Left ventricle myocardium inferior (tissue), 1 donor: ENCODE measurements around the gene SMYD3. TPM values are rescaled to one million over a fixed set of nuclear protein-coding genes. Genes with fewer than 3 reads are reported as not detected.
A peak's percentile ranks its signal among the peaks of the same experiment; 100 is the strongest.

Experiments used
- DNase-seq: peaks from one replicate; pipeline ENCODE4 v3.0.0-alpha.2; 2020
- H3K27ac ChIP-seq: fragments of 200-600 bp; replicated peaks from 2 replicates; pipeline ENCODE4 v1.8.0; 2021
- H3K27me3 ChIP-seq: fragments of 200-600 bp; 2 replicates; pipeline ENCODE4 v1.8.0; 2021; ENCODE audit warnings: low read depth
- H3K36me3 ChIP-seq: fragments of 200-600 bp; 2 replicates; pipeline ENCODE4 v1.8.0; 2021
- H3K4me1 ChIP-seq: fragments of 200-600 bp; 2 replicates; pipeline ENCODE4 v1.8.0; 2021
- H3K4me3 ChIP-seq: fragments of 200-600 bp; 2 replicates; pipeline ENCODE4 v1.8.0; 2021; ENCODE audit warnings: mild to moderate bottlenecking, moderate library complexity
- H3K9me3 ChIP-seq: fragments of 200-600 bp; replicated peaks from 2 replicates; pipeline ENCODE4 v1.8.0; 2021
- CTCF ChIP-seq: fragments of 200-600 bp; IDR thresholded peaks from 2 replicates; pipeline ENCODE4 v1.8.0; 2021; ENCODE audit warnings: antibody characterized with exemption, mild to moderate bottlenecking, borderline replicate concordance
- intact Hi-C: fragments of 100-400 bp; cut with micrococcal nuclease; formaldehyde crosslinking; loops from one replicate; pipeline ENCODE4 v1.11.0; 2022
- total RNA-seq: library from RNA; stranded (reverse); fragmentation: NEBNext Ultra II Directional; extraction: Animal tissue kit (Norgen Biotek cat#: 25700); gene quantifications from one replicate; pipeline ENCODE4 v1.2.1, GENCODE V29; 2021
- donor health status: DM: no; HTN: yes; CAD: no; lungs with severe emphysema.

SMYD3 gene
- total RNA-seq, 1 donor from 2014 or later: 9.9 TPM

DNA sequence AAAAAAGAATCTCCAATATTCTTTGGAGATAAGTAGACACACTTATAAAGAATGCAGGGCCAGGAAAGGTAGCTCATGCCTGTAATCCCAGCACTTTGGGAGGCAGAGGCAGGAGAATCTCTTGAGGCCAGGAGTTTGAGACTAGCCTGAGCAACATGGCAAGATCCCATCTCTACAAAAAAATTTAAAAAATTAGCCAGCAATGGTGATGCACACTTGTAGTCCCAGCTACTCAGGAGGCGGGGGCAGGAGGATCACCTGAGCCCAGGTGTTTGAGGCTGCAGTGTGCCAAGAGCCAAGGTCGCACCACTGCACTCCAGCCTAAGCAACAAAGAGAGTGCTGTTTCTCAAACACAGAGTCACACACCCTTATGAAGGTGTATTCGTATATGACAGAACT, 385.0 kb downstream of the SMYD3 start:
- intact Hi-C loops: no loop called here
- Histone ChIP-seq H3K4me1 (no peaks in the 10 kb centered on the region), H3K27ac (no peak overlapping the region), H3K9me3 (no peaks in the 10 kb centered on the region), H3K36me3 (no peaks in the 10 kb centered on the region), H3K4me3 (no peak overlapping the region), H3K27me3 (no peaks in the 10 kb centered on the region)
- no peak for TF ChIP-seq CTCF
- no peak for DNase-seq

DNA sequence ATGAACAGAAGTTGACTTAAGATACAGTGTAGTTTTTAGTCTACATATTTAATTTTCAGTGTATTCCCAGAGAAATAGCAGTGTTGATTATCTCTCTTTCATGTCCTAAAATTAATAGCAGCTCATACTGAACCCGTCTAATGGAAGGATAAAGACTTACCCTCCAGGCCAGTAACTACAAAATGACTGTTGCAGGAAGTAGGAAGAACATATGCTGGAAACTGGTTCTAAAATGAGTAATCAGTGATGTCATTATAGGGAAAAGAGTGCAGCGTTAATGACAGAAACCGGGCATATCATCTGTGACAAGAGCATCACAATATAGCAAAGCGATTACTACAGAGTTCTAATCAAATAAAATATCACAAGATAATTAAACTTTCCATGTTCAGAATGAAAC, 385.5 kb downstream of the SMYD3 start:
- Histone ChIP-seq H3K27me3 (no peaks in the 10 kb centered on the region), H3K9me3 (no peaks in the 10 kb centered on the region), H3K36me3 (no peaks in the 10 kb centered on the region), H3K27ac (no peak overlapping the region), H3K4me1 (no peaks in the 10 kb centered on the region), H3K4me3 (no peak overlapping the region)
- no peak for TF ChIP-seq CTCF
- DNase-seq: no peak
- intact Hi-C loops: no loop called here

- H3K36me3 ChIP-seq: no peaks in the 10 kb centered on the region
- H3K4me3 ChIP-seq: no peak overlapping the region
- TF ChIP-seq CTCF: peak; percentile 63
- H3K27ac ChIP-seq: no peak overlapping the region
- no peak for DNase-seq
- no peaks in the 10 kb centered on the region for H3K4me1 ChIP-seq
- H3K9me3 ChIP-seq: no peaks in the 10 kb centered on the region
- intact Hi-C loops: no loop called here
- H3K27me3 ChIP-seq: no peaks in the 10 kb centered on the region
Measured at GRCh38 chr1:246117066-246117791, 389.9 kb downstream of the SMYD3 start.

- Histone ChIP-seq H3K4me1 (no peaks in the 10 kb centered on the region), H3K9me3 (no peaks in the 10 kb centered on the region), H3K36me3 (no peaks in the 10 kb centered on the region), H3K27ac (no peak overlapping the region), H3K4me3 (no peak overlapping the region), H3K27me3 (no peaks in the 10 kb centered on the region)
- no peak for TF ChIP-seq CTCF
- DNase-seq: no peak
- intact Hi-C loops: no loop called here
Measured at GRCh38 chr1:246114369-246114768, 392.7 kb downstream of the SMYD3 start.

GRCh38 chr1:246113555-246114095, 393.5 kb downstream of the SMYD3 start:
- Histone ChIP-seq H3K4me1 (no peaks in the 10 kb centered on the region), H3K4me3 (no peak overlapping the region), H3K36me3 (no peaks in the 10 kb centered on the region), H3K9me3 (no peaks in the 10 kb centered on the region), H3K27ac (no peak overlapping the region), H3K27me3 (no peaks in the 10 kb centered on the region)
- DNase-seq: no peak
- intact Hi-C loops: no loop called here
- TF ChIP-seq CTCF: no peak
